NCI-H2171 (cell line): ENCODE measurements around the gene ABCG2.

Experiments used
- DNase-seq: peaks from one replicate; lab custom pipeline; 2025; lab: John Stamatoyannopoulos, UW

ABCG2 gene

DNA sequence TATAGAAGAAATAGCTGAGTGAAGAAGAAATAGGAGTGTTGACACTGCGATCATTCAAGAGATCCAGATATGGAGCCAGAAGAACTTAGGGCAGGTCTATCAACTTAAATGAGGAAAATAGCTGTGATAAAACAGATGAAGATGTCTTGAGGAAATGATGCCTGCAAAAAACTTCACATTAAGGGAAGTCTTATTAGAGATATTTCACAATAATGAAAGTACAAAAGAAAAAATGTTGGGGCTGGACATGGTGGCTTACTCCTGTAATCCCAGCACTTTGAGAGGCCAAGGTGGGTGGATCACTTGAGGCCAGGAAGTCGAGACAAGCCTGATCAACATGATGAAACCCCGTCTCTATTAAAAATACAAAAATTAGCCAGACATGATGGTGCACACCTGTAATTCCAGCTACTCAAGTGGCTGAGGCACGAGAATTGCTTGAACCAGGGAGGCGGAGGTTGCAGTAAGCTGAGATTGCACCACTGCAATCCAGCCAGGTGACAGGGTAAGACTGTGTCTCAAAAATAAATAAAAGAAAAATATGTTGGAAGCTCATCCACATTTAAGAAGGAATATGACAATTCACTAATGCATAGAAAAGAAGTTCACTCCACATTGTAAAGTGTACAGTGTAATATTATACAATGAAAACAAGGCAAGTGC, 94.7 kb downstream of the ABCG2 start:
- no peak for DNase-seq

DNA sequence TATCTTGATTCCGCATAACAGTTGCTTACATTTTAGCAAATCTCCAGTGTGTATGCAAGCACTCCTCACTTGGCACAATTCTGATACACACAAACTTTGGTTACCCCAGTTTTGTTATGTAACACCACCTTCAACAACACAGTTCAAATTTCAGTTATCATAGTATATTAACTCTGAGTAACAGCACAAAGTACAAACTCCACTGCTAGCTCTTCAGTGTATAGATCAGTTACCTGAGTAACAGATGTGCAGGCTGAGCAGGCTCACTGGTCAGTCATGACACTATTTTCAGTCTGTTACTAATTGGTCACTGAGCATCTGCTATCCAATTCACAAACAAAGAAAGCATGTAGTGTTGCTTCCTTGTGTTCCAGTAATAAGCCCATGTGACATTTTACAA, 95.6 kb downstream of the ABCG2 start:
- no peak for DNase-seq

DNA sequence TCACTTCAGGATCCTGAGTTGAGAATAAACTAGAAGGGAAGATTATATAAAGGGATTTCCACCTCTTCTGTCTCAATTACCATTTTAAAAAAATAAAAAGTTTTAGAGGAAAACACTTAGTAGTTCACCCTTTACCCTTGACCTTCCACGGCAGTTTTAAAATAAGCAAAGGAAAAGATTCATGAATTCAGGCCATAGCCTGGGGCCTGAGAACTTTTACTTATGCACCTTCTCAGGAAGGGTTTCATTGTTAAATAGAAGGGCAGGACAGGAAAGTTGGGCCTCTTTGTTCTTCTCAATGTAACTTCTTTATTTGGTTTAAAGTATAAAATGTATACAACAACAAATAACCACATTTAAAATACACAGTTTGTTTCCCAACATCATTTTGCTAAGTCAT, 96.1 kb downstream of the ABCG2 start:
- no peak for DNase-seq

DNA sequence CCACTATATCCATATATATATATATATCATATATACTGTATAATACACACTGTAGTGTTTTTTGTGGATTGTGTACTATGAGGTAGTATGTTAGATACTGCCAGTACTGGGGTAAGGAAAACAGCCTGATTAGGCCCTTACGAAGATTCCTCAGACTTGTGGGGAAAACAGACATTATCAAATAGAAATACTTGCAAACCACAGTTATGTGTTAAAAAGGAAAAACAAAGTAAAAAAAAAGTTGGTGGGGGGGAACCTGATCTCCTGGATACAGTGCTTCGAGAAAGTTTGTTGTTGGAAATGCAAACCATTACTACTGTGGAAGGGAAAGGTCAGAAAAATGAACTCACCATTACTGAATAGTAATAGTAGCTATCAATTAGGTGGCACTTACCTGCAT, 98.0 kb downstream of the ABCG2 start:
- no peak for DNase-seq

DNA sequence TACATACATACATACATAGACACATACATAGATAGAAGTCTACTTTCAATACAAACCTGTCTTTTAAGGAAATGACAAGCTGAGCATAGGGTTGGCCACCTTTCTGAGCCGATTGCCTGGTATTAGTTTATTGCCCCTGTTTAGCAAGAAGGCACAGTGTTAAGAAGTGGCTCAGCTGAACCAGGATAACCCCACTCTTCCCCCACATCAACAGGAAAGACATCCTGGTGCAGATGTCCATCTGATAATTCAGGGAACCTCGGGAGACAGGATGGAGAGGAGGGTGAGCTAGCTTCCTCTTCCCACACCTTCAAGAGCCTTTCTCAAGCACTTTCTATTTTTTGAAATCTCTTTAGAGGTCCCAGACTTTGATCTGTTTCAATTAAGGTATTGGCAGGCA, 98.7 kb downstream of the ABCG2 start:
- no peak for DNase-seq

DNA sequence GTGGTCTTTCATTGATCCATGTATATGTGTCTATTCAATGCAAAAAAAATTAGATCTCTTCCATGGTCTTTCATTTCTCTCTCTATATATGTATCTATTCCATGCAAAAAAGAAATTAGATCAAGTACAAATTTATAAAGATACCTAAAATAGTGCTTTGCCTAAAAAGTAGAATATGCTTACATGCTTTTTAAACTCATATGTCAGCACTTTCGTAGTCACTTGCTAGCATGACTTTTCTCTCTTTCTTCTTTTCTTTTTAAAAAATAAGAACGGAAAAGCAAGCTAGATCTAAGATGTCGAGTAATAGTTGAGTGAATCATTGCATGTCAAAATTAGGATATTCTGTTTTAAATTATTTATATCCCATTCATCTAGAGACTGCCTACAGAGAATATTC, 100.1 kb downstream of the ABCG2 start:
- no peak for DNase-seq

DNA sequence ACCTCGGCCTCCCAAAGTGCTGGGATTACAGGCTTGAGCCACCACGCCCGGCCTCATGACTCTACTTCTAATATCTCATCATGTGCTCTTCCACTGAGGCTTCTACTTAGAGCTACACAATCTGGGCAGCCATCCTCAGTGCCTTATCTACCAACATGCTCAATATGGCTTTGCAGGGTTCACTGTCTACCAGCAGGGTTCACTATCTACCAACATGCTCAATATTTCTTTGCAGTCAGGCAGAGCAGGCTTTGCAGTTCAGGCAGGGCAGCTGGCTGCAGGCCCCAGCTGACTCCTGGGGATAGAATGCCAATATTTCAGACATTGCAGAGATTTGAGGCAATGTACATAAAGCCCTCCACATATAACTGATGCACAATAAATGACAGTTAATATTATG, 103.5 kb downstream of the ABCG2 start:
- no peak for DNase-seq

DNA sequence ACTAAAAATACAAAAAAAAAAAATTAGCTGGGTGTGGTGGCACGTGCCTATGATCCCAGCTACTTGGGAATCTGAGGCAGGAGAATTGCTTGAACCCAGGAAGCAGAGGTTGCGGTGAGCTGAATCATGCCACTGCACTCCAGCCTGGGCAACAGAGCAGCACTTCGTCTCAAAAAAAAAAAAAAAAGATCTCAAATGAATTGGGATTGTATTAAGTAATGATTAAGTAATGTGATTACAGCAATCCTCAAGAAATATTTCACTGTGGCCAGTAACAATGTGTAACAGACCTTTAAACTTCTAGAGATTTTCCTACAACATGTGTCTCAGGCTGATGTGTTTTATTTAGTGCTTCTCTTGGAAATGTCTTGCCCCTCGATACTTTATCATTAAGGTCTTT, 104.2 kb downstream of the ABCG2 start:
- DNase-seq: no peak

DNA sequence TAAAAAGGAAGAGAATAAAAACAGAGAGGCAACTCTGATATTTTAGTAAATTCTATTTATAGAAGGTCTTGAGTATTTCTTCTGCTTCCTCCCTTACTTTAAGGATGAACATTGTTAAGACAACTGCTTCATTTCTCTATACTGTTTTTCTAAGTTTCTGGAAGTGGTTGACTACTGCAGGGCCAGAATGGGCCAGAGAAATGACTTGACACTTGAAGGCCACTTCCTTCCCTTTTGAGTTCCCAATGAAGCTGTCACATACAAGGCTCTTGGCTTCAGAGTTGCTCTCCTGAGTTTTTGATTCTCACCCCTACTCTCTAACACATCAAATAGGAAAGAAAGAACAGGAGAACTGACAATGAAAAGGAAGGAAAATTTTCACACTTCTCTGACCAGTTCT, 113.4 kb downstream of the ABCG2 start:
- no peak for DNase-seq

DNA sequence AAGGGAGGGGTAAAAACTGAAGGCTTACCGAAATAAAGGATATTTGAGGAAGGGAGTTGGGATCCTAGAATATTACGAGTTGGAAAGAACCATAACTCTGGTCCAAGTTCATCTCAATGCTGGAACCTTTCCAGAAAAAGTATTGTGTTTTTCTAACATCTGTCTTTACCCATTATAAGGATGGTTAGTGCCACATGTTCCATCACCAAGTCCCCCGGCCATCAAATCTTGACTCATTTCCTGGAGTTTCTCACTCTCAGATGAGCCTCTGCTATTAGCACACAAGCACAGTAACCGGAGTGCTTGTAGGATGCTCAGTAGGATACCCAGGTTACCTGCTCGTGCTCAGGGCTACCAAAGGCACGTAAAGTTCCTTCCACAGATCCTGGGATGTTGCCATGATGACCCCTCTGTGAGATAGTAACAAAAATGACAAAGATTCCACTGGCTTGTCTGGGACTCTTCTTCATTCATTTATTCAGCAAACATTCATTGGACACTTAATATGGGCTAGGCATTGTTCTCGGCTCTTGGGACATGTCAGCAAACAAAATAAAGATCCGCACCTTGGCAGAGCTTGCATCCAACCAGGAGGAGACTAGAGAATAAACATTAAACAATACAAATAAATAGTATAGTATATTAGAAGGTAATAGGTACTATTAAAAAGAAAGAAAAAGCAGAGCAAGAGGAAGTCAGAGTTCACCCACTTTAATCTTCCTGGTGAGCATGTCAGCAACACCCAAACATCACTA, 114.7 kb downstream of the ABCG2 start:
- DNase-seq: no peak

DNA sequence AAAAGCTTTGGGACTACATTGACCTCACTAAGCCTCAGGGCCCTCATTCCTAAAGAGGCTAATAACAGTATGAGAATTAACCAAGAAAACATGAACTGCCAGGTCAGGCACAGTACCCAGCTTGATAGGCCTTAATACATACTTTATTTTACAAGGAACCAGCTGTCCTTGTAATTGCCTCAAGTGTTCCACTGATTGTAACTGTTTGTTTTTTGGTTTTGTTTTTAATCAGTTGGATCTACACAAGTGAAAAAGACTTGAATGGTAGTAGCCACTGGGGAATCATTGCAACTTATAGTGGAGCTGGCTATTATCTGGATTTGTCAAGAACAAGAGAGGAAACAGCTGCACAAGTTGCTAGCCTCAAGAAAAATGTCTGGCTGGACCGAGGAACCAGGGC, 115.4 kb downstream of the ABCG2 start:
- DNase-seq: no peak

DNA sequence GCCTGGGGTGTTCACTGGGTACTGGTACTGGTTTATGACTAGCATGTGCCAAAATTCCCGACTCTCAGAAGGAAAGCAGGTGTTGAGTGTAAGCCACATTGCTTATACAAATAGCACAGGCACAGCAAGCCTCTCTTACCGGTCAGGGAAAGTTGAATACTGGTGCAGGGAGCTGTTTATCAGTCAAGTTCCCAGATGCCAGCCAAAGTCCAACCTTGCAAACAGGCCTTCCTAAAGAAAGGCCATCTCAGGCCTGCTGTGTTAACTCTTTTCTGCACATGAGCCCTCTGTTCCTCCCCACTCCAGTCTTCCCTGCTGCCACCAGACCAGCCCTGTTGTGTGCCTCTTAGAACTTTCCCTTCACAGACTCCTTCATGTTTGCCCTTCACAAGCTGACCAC, 116.8 kb downstream of the ABCG2 start:
- no peak for DNase-seq

DNA sequence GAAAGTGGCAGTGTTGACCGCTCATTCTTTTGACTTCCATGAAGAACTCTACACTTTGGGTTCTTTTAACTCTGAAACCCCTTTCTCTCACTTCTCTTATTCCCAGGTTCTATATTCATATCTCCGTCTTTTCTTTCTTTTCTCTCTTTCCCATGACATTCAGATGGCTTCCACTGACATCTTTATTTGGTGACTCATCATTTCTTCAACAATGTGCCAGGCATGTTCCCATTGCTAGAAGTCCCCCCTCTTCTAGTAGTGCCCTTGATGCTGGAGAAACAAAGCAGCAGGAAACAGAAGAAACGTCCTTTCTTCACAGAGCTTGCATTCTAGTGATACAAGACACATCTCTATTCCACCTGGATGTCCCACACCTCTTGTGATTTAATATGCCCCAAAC, 117.7 kb downstream of the ABCG2 start:
- DNase-seq: no peak
